ENCODE measurements around the gene DCC. TPM values are rescaled to one million over a fixed set of nuclear protein-coding genes. Genes with fewer than 3 reads are reported as not detected.

Gene DCC
- polyA plus RNA-seq, 1 of the 3 experiments (the other 2 are of a cell fraction), result 0.20 TPM

DNA sequence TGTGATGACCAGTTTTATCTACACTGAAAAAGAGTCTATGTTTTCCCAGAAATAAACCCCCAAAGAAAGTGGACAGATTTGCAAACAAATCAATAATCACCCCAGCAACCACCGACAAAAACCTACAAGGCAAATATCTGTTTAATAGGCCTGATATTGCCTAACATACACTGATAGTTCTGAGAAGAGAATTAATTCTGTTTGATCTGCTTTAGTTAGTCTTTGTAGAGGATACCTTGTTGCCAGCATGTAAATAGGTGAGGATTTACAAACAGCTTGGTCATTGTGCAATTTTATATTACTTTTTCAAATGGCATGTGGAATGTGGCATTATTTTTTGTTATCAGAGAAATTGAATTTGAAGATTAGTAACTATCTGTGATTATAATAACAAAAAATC, 86.5 kb downstream of the DCC start:
- no peak overlapping the region for H2AFZ ChIP-seq (ENCODE audit: low read depth)
- TF ChIP-seq, protein P1, sequence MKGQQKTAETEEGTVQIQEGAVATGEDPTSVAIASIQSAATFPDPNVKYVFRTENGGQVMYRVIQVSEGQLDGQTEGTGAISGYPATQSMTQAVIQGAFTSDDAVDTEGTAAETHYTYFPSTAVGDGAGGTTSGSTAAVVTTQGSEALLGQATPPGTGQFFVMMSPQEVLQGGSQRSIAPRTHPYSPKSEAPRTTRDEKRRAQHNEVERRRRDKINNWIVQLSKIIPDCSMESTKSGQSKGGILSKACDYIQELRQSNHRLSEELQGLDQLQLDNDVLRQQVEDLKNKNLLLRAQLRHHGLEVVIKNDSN (IDR thresholded peaks at IDR 0.05; ENCODE audit: borderline replicate concordance, low read depth), result no peak
- TF ChIP-seq, protein P2, sequence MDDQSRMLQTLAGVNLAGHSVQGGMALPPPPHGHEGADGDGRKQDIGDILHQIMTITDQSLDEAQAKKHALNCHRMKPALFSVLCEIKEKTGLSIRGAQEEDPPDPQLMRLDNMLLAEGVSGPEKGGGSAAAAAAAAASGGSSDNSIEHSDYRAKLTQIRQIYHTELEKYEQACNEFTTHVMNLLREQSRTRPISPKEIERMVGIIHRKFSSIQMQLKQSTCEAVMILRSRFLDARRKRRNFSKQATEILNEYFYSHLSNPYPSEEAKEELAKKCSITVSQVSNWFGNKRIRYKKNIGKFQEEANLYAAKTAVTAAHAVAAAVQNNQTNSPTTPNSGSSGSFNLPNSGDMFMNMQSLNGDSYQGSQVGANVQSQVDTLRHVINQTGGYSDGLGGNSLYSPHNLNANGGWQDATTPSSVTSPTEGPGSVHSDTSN (IDR thresholded peaks at IDR 0.05), result no peak
- TF ChIP-seq, protein P3, sequence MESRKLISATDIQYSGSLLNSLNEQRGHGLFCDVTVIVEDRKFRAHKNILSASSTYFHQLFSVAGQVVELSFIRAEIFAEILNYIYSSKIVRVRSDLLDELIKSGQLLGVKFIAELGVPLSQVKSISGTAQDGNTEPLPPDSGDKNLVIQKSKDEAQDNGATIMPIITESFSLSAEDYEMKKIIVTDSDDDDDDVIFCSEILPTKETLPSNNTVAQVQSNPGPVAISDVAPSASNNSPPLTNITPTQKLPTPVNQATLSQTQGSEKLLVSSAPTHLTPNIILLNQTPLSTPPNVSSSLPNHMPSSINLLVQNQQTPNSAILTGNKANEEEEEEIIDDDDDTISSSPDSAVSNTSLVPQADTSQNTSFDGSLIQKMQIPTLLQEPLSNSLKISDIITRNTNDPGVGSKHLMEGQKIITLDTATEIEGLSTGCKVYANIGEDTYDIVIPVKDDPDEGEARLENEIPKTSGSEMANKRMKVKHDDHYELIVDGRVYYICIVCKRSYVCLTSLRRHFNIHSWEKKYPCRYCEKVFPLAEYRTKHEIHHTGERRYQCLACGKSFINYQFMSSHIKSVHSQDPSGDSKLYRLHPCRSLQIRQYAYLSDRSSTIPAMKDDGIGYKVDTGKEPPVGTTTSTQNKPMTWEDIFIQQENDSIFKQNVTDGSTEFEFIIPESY (IDR thresholded peaks at IDR 0.05; ENCODE audit: borderline replicate concordance, low read depth), result no peak
- TF ChIP-seq CHD2 (IDR thresholded peaks at IDR 0.05; ENCODE audit: low read length, partially characterized antibody) (no peak), EZH2phosphoT487 (IDR thresholded peaks at IDR 0.05; ENCODE audit: borderline replicate concordance, low read depth) (no peak), FOXM1 (IDR thresholded peaks at IDR 0.05; ENCODE audit: low read depth) (no peak), SMC3 (IDR thresholded peaks at IDR 0.05; ENCODE audit: low read depth, low read length) (no peak), MXI1 (IDR thresholded peaks at IDR 0.05; ENCODE audit: low read depth, low read length) (no peak), FOXJ3 (CRISPR knock-in tag; IDR thresholded peaks at IDR 0.05) (no peak), SIN3A (IDR thresholded peaks at IDR 0.05; ENCODE audit: borderline replicate concordance, low read depth, low read length) (no peak), MEF2A (IDR thresholded peaks at IDR 0.05; ENCODE audit: borderline replicate concordance, low read depth) (no peak), TCF12 (IDR thresholded peaks at IDR 0.05) (no peak), FOSL2 (IDR thresholded peaks at IDR 0.05; ENCODE audit: borderline replicate concordance, low read depth) (no peak), JUND (IDR thresholded peaks at IDR 0.05) (no peak)
- TF ChIP-seq, protein P4, sequence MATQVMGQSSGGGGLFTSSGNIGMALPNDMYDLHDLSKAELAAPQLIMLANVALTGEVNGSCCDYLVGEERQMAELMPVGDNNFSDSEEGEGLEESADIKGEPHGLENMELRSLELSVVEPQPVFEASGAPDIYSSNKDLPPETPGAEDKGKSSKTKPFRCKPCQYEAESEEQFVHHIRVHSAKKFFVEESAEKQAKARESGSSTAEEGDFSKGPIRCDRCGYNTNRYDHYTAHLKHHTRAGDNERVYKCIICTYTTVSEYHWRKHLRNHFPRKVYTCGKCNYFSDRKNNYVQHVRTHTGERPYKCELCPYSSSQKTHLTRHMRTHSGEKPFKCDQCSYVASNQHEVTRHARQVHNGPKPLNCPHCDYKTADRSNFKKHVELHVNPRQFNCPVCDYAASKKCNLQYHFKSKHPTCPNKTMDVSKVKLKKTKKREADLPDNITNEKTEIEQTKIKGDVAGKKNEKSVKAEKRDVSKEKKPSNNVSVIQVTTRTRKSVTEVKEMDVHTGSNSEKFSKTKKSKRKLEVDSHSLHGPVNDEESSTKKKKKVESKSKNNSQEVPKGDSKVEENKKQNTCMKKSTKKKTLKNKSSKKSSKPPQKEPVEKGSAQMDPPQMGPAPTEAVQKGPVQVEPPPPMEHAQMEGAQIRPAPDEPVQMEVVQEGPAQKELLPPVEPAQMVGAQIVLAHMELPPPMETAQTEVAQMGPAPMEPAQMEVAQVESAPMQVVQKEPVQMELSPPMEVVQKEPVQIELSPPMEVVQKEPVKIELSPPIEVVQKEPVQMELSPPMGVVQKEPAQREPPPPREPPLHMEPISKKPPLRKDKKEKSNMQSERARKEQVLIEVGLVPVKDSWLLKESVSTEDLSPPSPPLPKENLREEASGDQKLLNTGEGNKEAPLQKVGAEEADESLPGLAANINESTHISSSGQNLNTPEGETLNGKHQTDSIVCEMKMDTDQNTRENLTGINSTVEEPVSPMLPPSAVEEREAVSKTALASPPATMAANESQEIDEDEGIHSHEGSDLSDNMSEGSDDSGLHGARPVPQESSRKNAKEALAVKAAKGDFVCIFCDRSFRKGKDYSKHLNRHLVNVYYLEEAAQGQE (IDR thresholded peaks at IDR 0.05; ENCODE audit: low read depth, low read length), result no peak
- TF ChIP-seq, protein P5, sequence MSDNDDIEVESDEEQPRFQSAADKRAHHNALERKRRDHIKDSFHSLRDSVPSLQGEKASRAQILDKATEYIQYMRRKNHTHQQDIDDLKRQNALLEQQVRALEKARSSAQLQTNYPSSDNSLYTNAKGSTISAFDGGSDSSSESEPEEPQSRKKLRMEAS (IDR thresholded peaks at IDR 0.05; ENCODE audit: low read depth), result no peak
- TF ChIP-seq, protein P6, sequence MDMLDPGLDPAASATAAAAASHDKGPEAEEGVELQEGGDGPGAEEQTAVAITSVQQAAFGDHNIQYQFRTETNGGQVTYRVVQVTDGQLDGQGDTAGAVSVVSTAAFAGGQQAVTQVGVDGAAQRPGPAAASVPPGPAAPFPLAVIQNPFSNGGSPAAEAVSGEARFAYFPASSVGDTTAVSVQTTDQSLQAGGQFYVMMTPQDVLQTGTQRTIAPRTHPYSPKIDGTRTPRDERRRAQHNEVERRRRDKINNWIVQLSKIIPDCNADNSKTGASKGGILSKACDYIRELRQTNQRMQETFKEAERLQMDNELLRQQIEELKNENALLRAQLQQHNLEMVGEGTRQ (IDR thresholded peaks at IDR 0.05; ENCODE audit: borderline replicate concordance, low read depth, low read length), result no peak
- no peaks in the 10 kb centered on the region for H3K36me3 ChIP-seq (replicated peaks in 1 of 2; ENCODE audit: control insufficient read depth in 1 of 2, insufficient read depth in 2 of 2, low read length in 1 of 2)
- H3K79me2 ChIP-seq (ENCODE audit: insufficient read depth), result no peaks in the 10 kb centered on the region
- peaks cover 0 to 10% of the 10 kb centered on the region in 2 experiments; a peak in 1 of 4 replicates for H3K4me1 ChIP-seq (ENCODE audit: control insufficient read depth in 1 of 2, insufficient read depth in 2 of 2, low read depth in 1 of 2, low read length in 1 of 2)
- POLR2A ChIA-PET, result no interaction called here
- no peaks in the 10 kb centered on the region for H3K9me2 ChIP-seq
- H4K20me1 ChIP-seq (ENCODE audit: insufficient read depth), result no peaks in the 10 kb centered on the region
- WGBS (ENCODE audit: low lambda C conversion rate), result 61% methylated on average over 1 of the region's 1 CpG
- CTCF ChIA-PET, result no interaction called here
- H3K9ac ChIP-seq, result no peak overlapping the region
- H3K27me3 ChIP-seq (ENCODE audit: insufficient read depth), result no peaks in the 10 kb centered on the region
- H3K27ac ChIP-seq (ENCODE audit: low read depth in 2 of 2, low read length in 1 of 2), result no peak overlapping the region
- H3F3A ChIP-seq (replicated peaks; ENCODE audit: insufficient read depth), result no peaks in the 10 kb centered on the region
- H3K4me3 ChIP-seq (ENCODE audit: low read depth in 2 of 2, low read length in 1 of 2), result no peak overlapping the region
- no peak for DNase-seq
- H3K9me3 ChIP-seq, result no peaks in the 10 kb centered on the region
- no peak overlapping the region for H3K4me2 ChIP-seq
